ENCODE results near the gene STOML1. TPM values are rescaled to one million over a fixed set of nuclear protein-coding genes. Genes with fewer than 3 reads are reported as not detected.

The STOML1 gene
- total and polyA plus RNA-seq, 9 of the 15 experiments (the other 6 are each of a cell fraction or from before 2014, with no cell fraction given) = 0.25 to 9.7 (median 4.6) TPM

DNA sequence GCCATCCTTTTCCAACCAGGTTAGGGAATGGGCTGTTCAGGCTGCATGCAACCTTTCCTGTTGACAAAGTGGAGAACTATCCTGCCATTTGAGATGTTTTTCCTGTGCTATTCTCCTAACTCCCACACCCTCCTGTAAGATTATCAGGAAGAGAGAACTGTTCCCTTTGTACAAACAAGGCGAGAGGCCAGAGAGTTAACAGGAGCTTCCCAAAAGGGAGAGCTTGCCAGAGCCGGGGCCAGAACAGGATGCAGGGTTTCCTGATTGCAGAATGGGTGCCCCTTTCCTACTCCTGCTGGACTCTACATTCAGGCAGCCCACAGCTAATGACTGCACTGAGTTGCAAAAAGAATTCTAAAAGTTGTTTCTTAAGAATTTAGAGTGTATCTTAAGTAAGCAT, 19.5 kb upstream of the STOML1 start:
- ATAC-seq = no peak
- H3K36me3 ChIP-seq (ENCODE audit: control insufficient read depth, insufficient read depth, low read length) = peaks cover 56% of the 10 kb centered on the region
- no peaks in the 10 kb centered on the region for H3K9me3 ChIP-seq (replicated peaks; ENCODE audit: control insufficient read depth, insufficient read depth, low read depth, low read length)
- H3K9ac ChIP-seq (ENCODE audit: insufficient read depth in 1 of 2, low read depth in 2 of 2, low read length in 2 of 2) = no peak overlapping the region
- no peak for DNase-seq (ENCODE audit: extremely low read depth in 1 of 4, low spot score in 3 of 4)
- FAIRE-seq = no peak
- peaks cover 53% of the 10 kb centered on the region for H3K79me2 ChIP-seq (ENCODE audit: control insufficient read depth, insufficient read depth, low read length)
- TF ChIP-seq ZNF696 (CRISPR knock-in tag; conservative IDR thresholded peaks at IDR 0.05) (no peak), ETS2 (tag; IDR thresholded peaks at IDR 0.05; ENCODE audit: borderline replicate concordance, poor library complexity, severe bottlenecking) (no peak), ZNF785 (CRISPR knock-in tag; IDR thresholded peaks at IDR 0.05) (no peak), RB1 (IDR thresholded peaks at IDR 0.05; ENCODE audit: low read depth) (no peak), ZNF3 (CRISPR knock-in tag; IDR thresholded peaks at IDR 0.05) (no peak), TAL1 (IDR thresholded peaks at IDR 0.05) (no peak), SNAPC5 (CRISPR knock-in tag; IDR thresholded peaks at IDR 0.05) (no peak), ZC3H8 (IDR thresholded peaks at IDR 0.05) (no peak), ZNF12 (CRISPR knock-in tag; IDR thresholded peaks at IDR 0.05) (no peak), KLF13 (tag; IDR thresholded peaks at IDR 0.05; ENCODE audit: borderline replicate concordance, low read depth) (no peak), HINFP (tag; conservative IDR thresholded peaks at IDR 0.05; ENCODE audit: low read depth) (no peak)
- TF ChIP-seq, protein P1, sequence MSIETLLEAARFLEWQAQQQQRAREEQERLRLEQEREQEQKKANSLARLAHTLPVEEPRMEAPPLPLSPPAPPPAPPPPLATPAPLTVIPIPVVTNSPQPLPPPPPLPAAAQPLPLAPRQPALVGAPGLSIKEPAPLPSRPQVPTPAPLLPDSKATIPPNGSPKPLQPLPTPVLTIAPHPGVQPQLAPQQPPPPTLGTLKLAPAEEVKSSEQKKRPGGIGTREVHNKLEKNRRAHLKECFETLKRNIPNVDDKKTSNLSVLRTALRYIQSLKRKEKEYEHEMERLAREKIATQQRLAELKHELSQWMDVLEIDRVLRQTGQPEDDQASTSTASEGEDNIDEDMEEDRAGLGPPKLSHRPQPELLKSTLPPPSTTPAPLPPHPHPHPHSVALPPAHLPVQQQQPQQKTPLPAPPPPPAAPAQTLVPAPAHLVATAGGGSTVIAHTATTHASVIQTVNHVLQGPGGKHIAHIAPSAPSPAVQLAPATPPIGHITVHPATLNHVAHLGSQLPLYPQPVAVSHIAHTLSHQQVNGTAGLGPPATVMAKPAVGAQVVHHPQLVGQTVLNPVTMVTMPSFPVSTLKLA (conservative IDR thresholded peaks at IDR 0.05) = no peak
- TF ChIP-seq, protein P2, sequence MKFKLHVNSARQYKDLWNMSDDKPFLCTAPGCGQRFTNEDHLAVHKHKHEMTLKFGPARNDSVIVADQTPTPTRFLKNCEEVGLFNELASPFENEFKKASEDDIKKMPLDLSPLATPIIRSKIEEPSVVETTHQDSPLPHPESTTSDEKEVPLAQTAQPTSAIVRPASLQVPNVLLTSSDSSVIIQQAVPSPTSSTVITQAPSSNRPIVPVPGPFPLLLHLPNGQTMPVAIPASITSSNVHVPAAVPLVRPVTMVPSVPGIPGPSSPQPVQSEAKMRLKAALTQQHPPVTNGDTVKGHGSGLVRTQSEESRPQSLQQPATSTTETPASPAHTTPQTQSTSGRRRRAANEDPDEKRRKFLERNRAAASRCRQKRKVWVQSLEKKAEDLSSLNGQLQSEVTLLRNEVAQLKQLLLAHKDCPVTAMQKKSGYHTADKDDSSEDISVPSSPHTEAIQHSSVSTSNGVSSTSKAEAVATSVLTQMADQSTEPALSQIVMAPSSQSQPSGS (CRISPR knock-in tag; IDR thresholded peaks at IDR 0.05) = no peak
- no TSS peak for BruUV-seq (replicated peaks)
- no peaks in the 10 kb centered on the region for H3K27me3 ChIP-seq (ENCODE audit: control insufficient read depth in 2 of 2, insufficient read depth in 2 of 2, low read length in 2 of 2)
- H3K4me1 ChIP-seq (replicated peaks in 1 of 2; ENCODE audit: control insufficient read depth in 2 of 2, insufficient read depth in 2 of 2, low read length in 2 of 2) = no peaks in the 10 kb centered on the region
- no peak overlapping the region for H3K4me3 ChIP-seq
- WGBS (ENCODE audit: insufficient coverage, low coverage, missing lambda C conversion rate) = 81% methylated on average over 2 of the region's 2 CpGs
- no peak overlapping the region for H3K4me2 ChIP-seq (ENCODE audit: insufficient read depth, low read length)
- peaks cover 12% of the 10 kb centered on the region for H4K20me1 ChIP-seq (replicated peaks; ENCODE audit: control insufficient read depth, insufficient read depth, low read length)
- ChIA-PET POLR2A (interaction anchor here (0.6 kb wide), 1 partner anchor 46 kb away, joined by 3 read pairs; no protein-coding TSS in a partner anchor), CTCF (ENCODE audit: low intra/inter-chr PET ratio) (no interaction called here)
- H3K27ac ChIP-seq (ENCODE audit: extremely low read depth, low read depth, low read length) = no peak overlapping the region
- in situ Hi-C loops (cut with MboI) (no loop called here), intact Hi-C loops (cut with micrococcal nuclease) (no loop called here)
- no peak overlapping the region for H2AFZ ChIP-seq (ENCODE audit: low read depth, low read length)
- H3K9me1 ChIP-seq (ENCODE audit: control insufficient read depth, insufficient read depth, low read length) = no peaks in the 10 kb centered on the region
